Measurements from ENCODE around the gene PLEKHM2. TPM values are rescaled to one million over a fixed set of nuclear protein-coding genes. Genes with fewer than 3 reads are reported as not detected.
A peak's percentile ranks its signal among the peaks of the same experiment; 100 is the strongest.

The PLEKHM2 gene
- total RNA-seq, 1 experiment from 2014 or later: 45.9 TPM

- Histone ChIP-seq H3K27ac (ENCODE audit: insufficient read length, low read depth, low read length) (no peak overlapping the region), H3K23ac (ENCODE audit: insufficient read length, low read depth, low read length) (no peak overlapping the region), H3K4me1 (ENCODE audit: insufficient read depth, low read length) (no peaks in the 10 kb centered on the region), H4K8ac (replicated peaks; ENCODE audit: insufficient read length, low read depth, low read length) (no peak overlapping the region), H2AK5ac (ENCODE audit: insufficient read length, low read length) (no peak overlapping the region), H3K23me2 (ENCODE audit: insufficient read length, low read depth, low read length, poor library complexity, severe bottlenecking) (no peaks in the 10 kb centered on the region), H3K27me3 (ENCODE audit: insufficient read depth, low read length) (no peaks in the 10 kb centered on the region), H2BK5ac (ENCODE audit: insufficient read length, low read length) (no peak overlapping the region), H3K4ac (ENCODE audit: low read depth, low read length) (no peak overlapping the region), H2BK15ac (ENCODE audit: low read depth, low read length) (no peak overlapping the region), H3K4me2 (ENCODE audit: insufficient read depth, insufficient read length, low read length) (no peak overlapping the region), H4K91ac (ENCODE audit: insufficient read length, low read depth, low read length) (no peak overlapping the region), H3K79me2 (ENCODE audit: insufficient read depth, low read length) (no peaks in the 10 kb centered on the region), H3K14ac (ENCODE audit: insufficient read depth, low read length) (no peak overlapping the region), H3K18ac (ENCODE audit: insufficient read length, low read depth, low read length) (no peak overlapping the region), H2AFZ (ENCODE audit: low read length) (no peak overlapping the region), H3T11ph (ENCODE audit: low read length) (no peak overlapping the region), H3K9ac (ENCODE audit: extremely low read depth, insufficient read length, low read length) (no peak overlapping the region), H2BK120ac (ENCODE audit: low read depth, low read length, poor library complexity, severe bottlenecking) (no peak overlapping the region), H3K79me1 (ENCODE audit: insufficient read depth, low read depth, low read length, poor library complexity, severe bottlenecking) (no peaks in the 10 kb centered on the region), H4K20me1 (ENCODE audit: control insufficient read depth, insufficient read depth, insufficient read length) (no peaks in the 10 kb centered on the region), H2BK20ac (ENCODE audit: low read depth, low read length, poor library complexity, severe bottlenecking) (no peak overlapping the region), H3K9me3 (ENCODE audit: control insufficient read depth, low read depth, low read length) (no peaks in the 10 kb centered on the region), H3K56ac (ENCODE audit: insufficient read length, low read depth, low read length) (no peak overlapping the region), H4K5ac (ENCODE audit: insufficient read length, low read depth, low read length) (no peak overlapping the region), H2BK12ac (ENCODE audit: insufficient read length, low read depth, low read length) (no peak overlapping the region)
- Mint-ChIP-seq H3K27me3 (ENCODE audit: low read depth) (no peaks in the 10 kb centered on the region), H3K27ac (peak overlapping the region in 2 of 3 experiments; percentile 32 to 57; a peak in 2 of 7 replicates), H3K4me1 (no peaks in the 10 kb centered on the region), H3K9me3 (no peaks in the 10 kb centered on the region), H3K4me3 (no peak overlapping the region), H3K36me3 (ENCODE audit: insufficient read depth in 1 of 3, low read depth in 3 of 3) (peaks cover 44 to 84% (median 61%) of the 10 kb centered on the region in 3 experiments)
- no peak for TF ChIP-seq CTCF (conservative IDR thresholded peaks at IDR 0.05)
- DNase-seq: no peak
- WGBS (ENCODE audit: extremely low coverage, insufficient read length, low lambda C conversion rate): no CpG with 5 or more reads among the region's 6 CpGs
Observed at GRCh38 chr1:15771836-15772515, 87.9 kb downstream of the PLEKHM2 start.
